HL-60 (cell line): ENCODE data around the gene STON2.

Experiments used
- DNase-seq, 2 experiments: peaks; one replicate each; pipeline ENCODE4 v3.0.0-alpha.2; 2010 to 2020; ENCODE audit warnings: low read depth in 1 of 2, low spot score in 1 of 2
- H3K27ac ChIP-seq: fragments of 250-450 bp; sonication (Bioruptor Pico); replicated peaks from 2 replicates; pipeline ENCODE4 v1.5.1; 2020; ENCODE audit warnings: mild to moderate bottlenecking, moderate library complexity
- H3K27me3 ChIP-seq: fragments of 250-450 bp; sonication (Bioruptor Pico); 2 replicates; pipeline ENCODE4 v1.5.1; 2021; ENCODE audit warnings: mild to moderate bottlenecking, moderate library complexity; ENCODE audit not compliant: insufficient read depth, poor library complexity, severe bottlenecking
- H3K4me3 ChIP-seq: replicated peaks from 2 replicates; pipeline ENCODE4 v1.5.1; 2011; ENCODE audit warnings: mild to moderate bottlenecking, control low read depth, low read length; ENCODE audit not compliant: insufficient read depth
- CTCF ChIP-seq: IDR thresholded peaks from one replicate; pipeline ENCODE4 v1.5.1; 2011; ENCODE audit warnings: low read length, control low read depth, inconsistent platforms; ENCODE audit not compliant: insufficient read depth
- GABPA ChIP-seq: IDR thresholded peaks from 2 replicates; pipeline ENCODE4 v1.6.1; 2012; ENCODE audit warnings: low read depth
- POLR2AphosphoS5 ChIP-seq: IDR thresholded peaks from 2 replicates; pipeline ENCODE4 v1.6.1; 2012; ENCODE audit warnings: low read depth
- REST ChIP-seq: IDR thresholded peaks from 2 replicates; pipeline ENCODE4 v1.6.1; 2012; ENCODE audit warnings: low read depth; ENCODE audit not compliant: insufficient replicate concordance
- SPI1 ChIP-seq: IDR thresholded peaks from 2 replicates; pipeline ENCODE4 v1.6.1; 2012; ENCODE audit warnings: low read depth, mild to moderate bottlenecking, borderline replicate concordance

Gene STON2

GRCh38 chr14:81315341-81315740 lies 84.8 kb downstream of the STON2 start:
- DNase-seq: no peak
- no peak overlapping the region for H3K4me3 ChIP-seq
- H3K27ac ChIP-seq: no peak overlapping the region
- TF ChIP-seq GABPA (no peak), SPI1 (no peak), CTCF (no peak), REST (no peak), POLR2AphosphoS5 (no peak)
- H3K27me3 ChIP-seq: no peaks in the 10 kb centered on the region

GRCh38 chr14:81314443-81315175 lies 85.5 kb downstream of the STON2 start:
- H3K27me3 ChIP-seq: no peaks in the 10 kb centered on the region
- no peak overlapping the region for H3K4me3 ChIP-seq
- no peak overlapping the region for H3K27ac ChIP-seq
- no peak for DNase-seq
- TF ChIP-seq POLR2AphosphoS5 (no peak), GABPA (no peak), SPI1 (no peak), REST (no peak), CTCF (no peak)

GRCh38 chr14:81313775-81314429 lies 86.2 kb downstream of the STON2 start:
- Histone ChIP-seq H3K27ac (no peak overlapping the region), H3K4me3 (no peak overlapping the region), H3K27me3 (no peaks in the 10 kb centered on the region)
- DNase-seq: no peak
- TF ChIP-seq SPI1 (no peak), REST (no peak), CTCF (no peak), GABPA (no peak), POLR2AphosphoS5 (no peak)
